ENCODE measurements around the gene PSMA6.

- TF ChIP-seq, protein P1, sequence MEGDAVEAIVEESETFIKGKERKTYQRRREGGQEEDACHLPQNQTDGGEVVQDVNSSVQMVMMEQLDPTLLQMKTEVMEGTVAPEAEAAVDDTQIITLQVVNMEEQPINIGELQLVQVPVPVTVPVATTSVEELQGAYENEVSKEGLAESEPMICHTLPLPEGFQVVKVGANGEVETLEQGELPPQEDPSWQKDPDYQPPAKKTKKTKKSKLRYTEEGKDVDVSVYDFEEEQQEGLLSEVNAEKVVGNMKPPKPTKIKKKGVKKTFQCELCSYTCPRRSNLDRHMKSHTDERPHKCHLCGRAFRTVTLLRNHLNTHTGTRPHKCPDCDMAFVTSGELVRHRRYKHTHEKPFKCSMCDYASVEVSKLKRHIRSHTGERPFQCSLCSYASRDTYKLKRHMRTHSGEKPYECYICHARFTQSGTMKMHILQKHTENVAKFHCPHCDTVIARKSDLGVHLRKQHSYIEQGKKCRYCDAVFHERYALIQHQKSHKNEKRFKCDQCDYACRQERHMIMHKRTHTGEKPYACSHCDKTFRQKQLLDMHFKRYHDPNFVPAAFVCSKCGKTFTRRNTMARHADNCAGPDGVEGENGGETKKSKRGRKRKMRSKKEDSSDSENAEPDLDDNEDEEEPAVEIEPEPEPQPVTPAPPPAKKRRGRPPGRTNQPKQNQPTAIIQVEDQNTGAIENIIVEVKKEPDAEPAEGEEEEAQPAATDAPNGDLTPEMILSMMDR (IDR thresholded peaks at IDR 0.05): no peak
- no peak for TF ChIP-seq POLR2A (IDR thresholded peaks at IDR 0.05)
These were observed 74.4 kb downstream of the PSMA6 start for GRCh38 chr14:35366521-35366976.
